CD14-positive monocyte (primary cell): ENCODE measurements around the gene ABTB2. TPM values are rescaled to one million over a fixed set of nuclear protein-coding genes. Genes with fewer than 3 reads are reported as not detected.

Source experiments
- DNase-seq, 3 donors: peaks; one replicate each; pipeline ENCODE4 v3.0.0-alpha.2; 2011 to 2022
- H2AFZ ChIP-seq: 2 replicates; pipeline ENCODE4 v1.6.0; 2012; ENCODE audit warnings: mild to moderate bottlenecking, low read depth, low read length, inconsistent platforms; ENCODE audit not compliant: insufficient read depth, poor library complexity, severe bottlenecking
- H3K27ac ChIP-seq, 2 donors: 1 replicate in 1 of 2; 2 replicates in 1 of 2; pipeline ENCODE4 v1.5.1; 2012 to 2013; ENCODE audit warnings: low read length in 2 of 2, control low read depth in 1 of 2, inconsistent platforms in 1 of 2, low read depth in 1 of 2, mild to moderate bottlenecking in 1 of 2
- H3K27me3 ChIP-seq, 2 donors: one replicate each; pipeline versions ENCODE4 v1.6.0 to v1.6.1; 2011 to 2013; ENCODE audit warnings: low read length in 2 of 2; ENCODE audit not compliant: control insufficient read depth in 2 of 2, insufficient read depth in 2 of 2
- H3K36me3 ChIP-seq, 2 donors: replicated peaks in 1 of 2; 1 replicate in 1 of 2; 2 replicates in 1 of 2; pipeline versions ENCODE4 v1.5.1 to v1.6.1; 2012 to 2013; ENCODE audit warnings: low read length in 2 of 2, control low read depth in 1 of 2, inconsistent platforms in 1 of 2, mild to moderate bottlenecking in 1 of 2; ENCODE audit not compliant: insufficient read depth in 2 of 2, control insufficient read depth in 1 of 2
- H3K4me1 ChIP-seq, 2 donors: 1 replicate in 1 of 2; 2 replicates in 1 of 2; pipeline versions ENCODE4 v1.5.1 to v1.6.1; 2012 to 2013; ENCODE audit warnings: low read length in 2 of 2, control low read depth in 1 of 2, inconsistent platforms in 1 of 2, mild to moderate bottlenecking in 1 of 2, moderate library complexity in 1 of 2; ENCODE audit not compliant: insufficient read depth in 2 of 2, control insufficient read depth in 1 of 2
- H3K4me2 ChIP-seq: replicated peaks from 2 replicates; pipeline ENCODE3; 2012; ENCODE audit warnings: low read length, moderate library complexity, mild to moderate bottlenecking; ENCODE audit not compliant: poor library complexity, severe bottlenecking; ENCODE audit errors: extremely low read depth
- H3K4me3 ChIP-seq, 3 experiments: fragments of 200-600 bp in 1 of 3; sonication (generic) in 1 of 3; replicated peaks in 1 of 3; 1 replicate in 2 of 3; 2 replicates in 1 of 3; pipeline ENCODE4 v1.5.1; 2011 to 2013; ENCODE audit warnings: low read length in 3 of 3, mild to moderate bottlenecking in 3 of 3, control low read depth in 2 of 3, low read depth in 2 of 3, inconsistent platforms in 1 of 3, moderate library complexity in 1 of 3
- H3K79me2 ChIP-seq: 2 replicates; pipeline ENCODE4 v1.6.0; 2012; ENCODE audit warnings: mild to moderate bottlenecking, control low read depth, inconsistent platforms, low read length, moderate library complexity; ENCODE audit not compliant: insufficient read depth
- H3K9ac ChIP-seq: 2 replicates; pipeline ENCODE4 v1.6.0; 2017; ENCODE audit warnings: low read length, mild to moderate bottlenecking; ENCODE audit not compliant: insufficient read depth, poor library complexity, severe bottlenecking
- H3K9me3 ChIP-seq, 2 donors: replicated peaks in 1 of 2; 1 replicate in 1 of 2; 2 replicates in 1 of 2; pipeline versions ENCODE4 v1.5.1 to v1.6.1; 2012 to 2013; ENCODE audit warnings: low read length in 2 of 2, control low read depth in 1 of 2; ENCODE audit not compliant: control insufficient read depth in 1 of 2, insufficient read depth in 1 of 2
- H4K20me1 ChIP-seq: 2 replicates; pipeline ENCODE4 v1.6.0; 2012; ENCODE audit warnings: mild to moderate bottlenecking, low read length, control low read depth, moderate library complexity; ENCODE audit not compliant: insufficient read depth
- H3K27ac Mint-ChIP-seq, 7 donors: one replicate each; pipeline ENCODE4 v1.8.0; 2020; ENCODE audit warnings: mild to moderate bottlenecking in 7 of 7, mixed read lengths in 7 of 7, moderate library complexity in 6 of 7, inconsistent platforms in 2 of 7
- H3K27me3 Mint-ChIP-seq, 3 donors: one replicate each; pipeline ENCODE4 v1.8.0; 2021 to 2022; ENCODE audit warnings: low read depth in 3 of 3, mild to moderate bottlenecking in 3 of 3, mixed read lengths in 3 of 3, moderate library complexity in 3 of 3, inconsistent platforms in 1 of 3
- H3K36me3 Mint-ChIP-seq, 2 donors: one replicate each; pipeline ENCODE4 v1.8.0; 2020; ENCODE audit warnings: mixed read lengths in 2 of 2, inconsistent platforms in 1 of 2, mild to moderate bottlenecking in 1 of 2
- H3K4me1 Mint-ChIP-seq: one replicate; pipeline ENCODE4 v1.8.0; 2020; ENCODE audit warnings: mild to moderate bottlenecking, mixed read lengths
- H3K4me3 Mint-ChIP-seq, 2 donors: one replicate each; pipeline ENCODE4 v1.8.0; 2020; ENCODE audit warnings: mild to moderate bottlenecking in 2 of 2, mixed read lengths in 2 of 2, moderate library complexity in 1 of 2
- H3K9me3 Mint-ChIP-seq, 7 donors: one replicate each; pipeline ENCODE4 v1.8.0; 2020 to 2022; ENCODE audit warnings: mixed read lengths in 7 of 7, mild to moderate bottlenecking in 6 of 7, moderate library complexity in 6 of 7, inconsistent platforms in 2 of 7
- WGBS: methylation state at CpG from one replicate; pipeline ENCODE4 v1.1.5; 2013; ENCODE audit warnings: missing lambda C conversion rate; ENCODE audit not compliant: insufficient coverage; 5-methylcytosine and 5-hydroxymethylcytosine counted together
- intact Hi-C, 2 donors: fragments of 100-400 bp; cut with micrococcal nuclease; formaldehyde crosslinking; loops; one replicate each; pipeline versions ENCODE4 v1.15.0 to v1.15.1; 2023
- polyA plus RNA-seq, 3 donors: library from polyadenylated mRNA; depleted of rRNA in 1 of 3; unstranded in 2 of 3; stranded (reverse) in 1 of 3; fragments of 300-500 nt in 2 of 3; fragments of >200 nt in 1 of 3; fragmentation: Illumina TruSeq in 2 of 3; gene quantifications; 1 replicate in 2 of 3; 2 replicates in 1 of 3; pipeline ENCODE4 v1.2.3, GENCODE V29; 2012 to 2021
- TF ChIP-seq, protein P1 (sequence below): fragments of 200-600 bp; IDR thresholded peaks from one replicate; pipeline ENCODE4 v1.8.0; 2022; ENCODE audit warnings: antibody characterized with exemption, mild to moderate bottlenecking

ABTB2 gene
- polyA plus RNA-seq, 3 donors = 0.25 to 1.7 (median 0.26) TPM

DNA sequence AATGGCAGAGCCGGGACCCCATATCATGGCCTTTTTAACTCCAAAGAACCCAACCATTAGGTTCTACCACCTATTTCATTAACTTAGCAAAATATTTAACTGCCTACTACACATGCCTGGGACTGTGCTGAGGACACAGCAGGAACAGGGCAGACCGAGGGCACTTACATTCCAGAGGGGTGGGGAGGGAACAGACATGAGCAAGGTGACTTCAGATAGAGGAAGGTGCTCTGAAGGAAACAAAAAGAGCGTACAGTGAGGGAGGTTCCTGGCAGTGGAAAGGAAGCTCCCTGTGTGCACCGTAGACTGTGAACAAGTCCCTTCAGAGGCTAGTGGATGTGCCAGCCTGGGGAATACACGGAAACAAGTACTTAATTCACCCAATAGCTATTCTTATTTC is 169.6 kb downstream of the ABTB2 start:
- H3K9me3 ChIP-seq = no peaks in the 10 kb centered on the region
- intact Hi-C loops = no loop called here
- no peaks in the 10 kb centered on the region for H3K36me3 Mint-ChIP-seq

DNA sequence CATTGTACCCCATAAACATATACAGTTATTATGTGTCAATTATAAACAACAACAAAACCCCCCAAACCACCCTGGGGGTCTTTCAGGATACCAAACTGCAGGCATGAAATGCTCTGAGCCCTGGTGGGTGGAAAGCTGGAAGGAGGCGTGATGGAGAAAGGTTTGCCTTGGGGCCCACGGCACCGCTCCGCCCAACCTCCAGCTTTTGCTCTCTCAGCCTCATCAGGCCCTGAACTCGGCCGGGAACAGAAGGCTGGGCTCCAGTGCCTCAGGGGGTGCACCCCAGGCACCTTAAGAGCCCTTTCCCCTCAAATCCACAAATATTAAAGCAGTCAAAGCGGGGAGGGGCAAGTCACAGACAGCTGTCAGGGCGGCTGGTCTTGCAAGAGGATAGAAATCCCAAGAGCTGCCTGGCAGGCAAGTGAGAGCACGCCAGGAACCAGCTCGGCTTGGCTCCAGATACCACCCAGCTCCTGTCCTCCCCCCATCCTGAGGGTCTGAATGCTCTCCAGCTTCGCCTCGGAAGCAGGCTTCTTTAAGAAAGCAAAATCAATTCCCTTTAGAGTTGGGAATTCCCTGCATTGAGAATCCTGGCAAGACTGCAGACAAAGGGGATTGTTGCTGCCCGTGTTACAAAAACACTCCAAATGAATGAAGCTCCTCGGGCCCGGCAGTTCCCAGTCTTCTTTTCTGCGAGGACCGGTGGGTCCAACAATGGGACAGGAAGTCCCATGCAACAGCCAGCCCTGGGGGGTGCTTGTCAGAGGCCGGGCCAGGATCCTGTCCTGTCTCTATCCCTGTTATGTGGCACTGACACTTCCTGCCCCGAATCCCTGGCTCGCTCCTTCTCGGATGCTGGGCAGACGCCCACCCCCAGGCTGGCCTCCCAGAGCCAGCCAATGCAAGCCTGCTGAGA is 171.6 kb downstream of the ABTB2 start:
- H3K79me2 ChIP-seq = no peaks in the 10 kb centered on the region
- TF ChIP-seq, protein P1, sequence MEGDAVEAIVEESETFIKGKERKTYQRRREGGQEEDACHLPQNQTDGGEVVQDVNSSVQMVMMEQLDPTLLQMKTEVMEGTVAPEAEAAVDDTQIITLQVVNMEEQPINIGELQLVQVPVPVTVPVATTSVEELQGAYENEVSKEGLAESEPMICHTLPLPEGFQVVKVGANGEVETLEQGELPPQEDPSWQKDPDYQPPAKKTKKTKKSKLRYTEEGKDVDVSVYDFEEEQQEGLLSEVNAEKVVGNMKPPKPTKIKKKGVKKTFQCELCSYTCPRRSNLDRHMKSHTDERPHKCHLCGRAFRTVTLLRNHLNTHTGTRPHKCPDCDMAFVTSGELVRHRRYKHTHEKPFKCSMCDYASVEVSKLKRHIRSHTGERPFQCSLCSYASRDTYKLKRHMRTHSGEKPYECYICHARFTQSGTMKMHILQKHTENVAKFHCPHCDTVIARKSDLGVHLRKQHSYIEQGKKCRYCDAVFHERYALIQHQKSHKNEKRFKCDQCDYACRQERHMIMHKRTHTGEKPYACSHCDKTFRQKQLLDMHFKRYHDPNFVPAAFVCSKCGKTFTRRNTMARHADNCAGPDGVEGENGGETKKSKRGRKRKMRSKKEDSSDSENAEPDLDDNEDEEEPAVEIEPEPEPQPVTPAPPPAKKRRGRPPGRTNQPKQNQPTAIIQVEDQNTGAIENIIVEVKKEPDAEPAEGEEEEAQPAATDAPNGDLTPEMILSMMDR = no peak
- H3K4me1 Mint-ChIP-seq = peaks cover 12% of the 10 kb centered on the region
- no peaks in the 10 kb centered on the region for H3K36me3 ChIP-seq
- no peak overlapping the region for H3K9ac ChIP-seq
- WGBS = 99% methylated on average over 18 of the region's 22 CpGs
- no peaks in the 10 kb centered on the region for H3K9me3 Mint-ChIP-seq
- no peak overlapping the region for H3K27ac Mint-ChIP-seq
- H3K27ac ChIP-seq = no peak overlapping the region
- no peak for DNase-seq
- no peak overlapping the region for H3K4me3 ChIP-seq
- H3K9me3 ChIP-seq = no peaks in the 10 kb centered on the region
- H3K27me3 ChIP-seq = no peaks in the 10 kb centered on the region
- peaks cover 0 to 3% (median 0%) of the 10 kb centered on the region in 3 donors for H3K27me3 Mint-ChIP-seq
- intact Hi-C loops = no loop called here
- no peak overlapping the region for H3K4me2 ChIP-seq
- peaks cover 7 to 8% of the 10 kb centered on the region in 2 donors for H3K4me1 ChIP-seq
- no peaks in the 10 kb centered on the region for H3K36me3 Mint-ChIP-seq
- no peak overlapping the region for H3K4me3 Mint-ChIP-seq
- H4K20me1 ChIP-seq = no peaks in the 10 kb centered on the region
- no peak overlapping the region for H2AFZ ChIP-seq

More for the DNA sequence above, 169.6 kb downstream of the ABTB2 start:
- Histone ChIP-seq H4K20me1 (no peaks in the 10 kb centered on the region), H3K27me3 (no peaks in the 10 kb centered on the region), H3K4me3 (no peak overlapping the region), H3K27ac (no peak overlapping the region), H3K4me1 (no peaks in the 10 kb centered on the region), H3K4me2 (no peak overlapping the region), H3K36me3 (no peaks in the 10 kb centered on the region), H3K79me2 (no peaks in the 10 kb centered on the region), H2AFZ (no peak overlapping the region), H3K9ac (no peak overlapping the region)
- peak overlapping the region in 1 of 7 donors; percentile 7 for H3K27ac Mint-ChIP-seq
- no peak for DNase-seq
- H3K4me3 Mint-ChIP-seq = no peak overlapping the region
- WGBS = 85% methylated on average over 2 of the region's 5 CpGs
- peaks cover 7% of the 10 kb centered on the region for H3K4me1 Mint-ChIP-seq
- peaks cover 0 to 4% (median 0%) of the 10 kb centered on the region in 3 donors for H3K27me3 Mint-ChIP-seq
- TF ChIP-seq, protein P1 = no peak
- H3K9me3 Mint-ChIP-seq = no peaks in the 10 kb centered on the region
